Eye (tissue), 1 donor: ENCODE data around the gene MRGPRG.
"Not testable (repeated sequence)": the region's sequence is repeated elsewhere in the genome, so short reads cannot be mapped to it uniquely, and the experiment has no call there.

ENCODE experiments used
- DNase-seq: peaks from one replicate; pipeline ENCODE4 v3.0.0-alpha.2; 2015

Gene MRGPRG

DNA sequence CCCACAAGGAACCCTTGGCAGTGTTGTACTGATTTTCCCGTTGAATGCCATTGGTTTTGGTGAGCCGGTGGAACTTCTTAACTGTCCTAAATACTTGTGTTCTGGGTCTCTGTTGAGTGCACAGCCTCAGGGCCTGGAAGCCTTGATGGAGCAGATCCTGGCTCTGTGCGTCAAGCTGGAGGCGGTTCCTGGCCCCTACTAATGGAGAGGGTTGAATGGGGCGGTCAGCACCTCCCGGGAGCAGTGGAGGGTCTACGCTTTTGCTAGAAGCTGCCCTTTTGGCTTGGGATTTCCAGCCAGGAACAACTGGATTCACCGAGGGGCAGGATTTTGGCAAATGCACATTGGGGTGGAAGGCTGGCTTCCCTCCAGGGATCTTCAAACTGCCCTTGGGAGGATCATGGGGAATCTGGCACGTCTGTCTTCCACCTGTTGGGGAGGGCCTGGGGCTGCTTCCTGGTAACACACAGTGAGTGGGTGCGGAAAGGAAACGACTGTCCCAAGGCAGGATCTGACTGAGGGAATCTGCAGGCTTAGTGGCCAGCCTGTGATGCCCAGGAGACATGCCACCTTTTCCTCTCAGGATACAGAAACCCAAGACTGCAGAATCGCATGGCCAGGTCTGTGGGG, 46.6 kb downstream of the MRGPRG start:
- no peak for DNase-seq

DNA sequence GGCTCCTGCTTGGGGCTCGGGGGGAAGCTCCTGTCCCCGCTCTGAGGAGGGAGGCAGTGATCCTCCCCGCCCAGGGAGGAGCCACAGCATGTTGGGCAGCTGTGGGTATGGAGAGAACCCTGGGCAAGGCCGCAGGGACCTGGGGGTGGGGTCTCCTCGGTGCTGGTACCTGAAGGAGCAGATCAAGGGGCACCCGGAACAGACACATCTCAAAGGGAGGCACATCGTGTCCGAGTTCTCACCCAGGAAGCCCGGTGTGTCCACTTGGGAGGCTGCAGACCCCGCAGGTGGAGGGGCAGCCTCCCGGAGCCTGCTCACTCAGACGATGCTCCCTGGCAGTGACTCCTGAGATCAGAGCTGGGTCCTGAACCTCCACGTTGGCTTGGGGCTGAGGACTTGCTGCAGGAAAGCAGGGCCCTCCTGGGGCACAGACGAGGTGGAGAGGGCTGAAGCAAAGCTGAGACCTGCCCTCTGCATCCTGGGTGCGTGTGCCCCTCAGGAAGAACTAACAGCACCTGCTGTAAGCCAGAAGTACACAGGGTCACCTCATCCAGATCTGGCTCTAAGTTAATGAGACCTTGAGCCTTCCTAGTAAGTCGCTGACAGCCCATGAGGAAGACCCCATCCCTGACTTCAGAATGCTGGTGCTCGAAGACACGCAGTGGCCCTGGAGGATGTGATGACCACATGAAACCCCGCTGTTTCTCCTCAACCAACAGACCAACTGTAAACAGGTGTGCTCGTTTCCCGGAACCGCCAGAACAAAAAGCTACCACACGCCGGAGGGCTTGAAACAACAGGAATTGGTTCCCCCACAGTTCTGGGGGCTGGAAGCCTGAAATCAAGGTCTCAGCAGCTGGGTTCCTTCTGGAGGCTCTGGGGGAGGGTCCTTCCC, 47.6 kb downstream of the MRGPRG start:
- no peak for DNase-seq

DNA sequence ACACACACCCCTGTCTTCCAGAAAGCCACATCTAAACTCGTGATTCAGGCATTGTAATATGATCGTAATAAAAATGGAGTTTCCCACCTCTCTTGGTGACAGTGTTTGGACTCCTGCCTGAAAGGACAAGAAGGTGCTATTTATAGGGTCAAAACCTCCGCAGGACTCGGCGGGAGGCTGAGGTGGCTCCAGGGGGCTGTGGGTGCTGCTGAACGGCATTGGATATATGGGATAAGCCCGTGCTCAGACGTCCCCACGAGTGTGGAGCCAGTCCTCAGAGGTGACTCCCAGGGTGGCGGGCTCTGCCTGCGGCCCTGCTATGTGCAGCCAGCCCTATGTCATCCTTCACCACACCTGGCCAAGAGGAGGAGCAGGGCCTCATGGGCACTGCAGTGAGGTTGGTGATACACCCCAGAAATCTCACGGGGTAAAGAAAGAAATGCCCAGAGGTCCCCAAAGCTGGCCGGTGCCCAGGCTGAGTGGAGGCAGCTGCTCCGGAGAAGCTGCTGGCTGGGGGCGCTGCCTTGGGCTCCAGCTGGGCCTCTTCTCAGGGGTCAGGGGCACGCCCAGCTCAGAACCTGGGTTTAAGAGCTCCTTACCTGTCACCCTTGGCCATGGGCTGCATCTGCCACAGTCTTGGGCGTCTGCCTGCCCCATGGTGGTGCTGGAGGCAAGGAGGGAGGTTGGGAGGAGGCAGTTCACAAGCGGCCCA, 48.4 kb downstream of the MRGPRG start:
- DNase-seq, result no peak

DNA sequence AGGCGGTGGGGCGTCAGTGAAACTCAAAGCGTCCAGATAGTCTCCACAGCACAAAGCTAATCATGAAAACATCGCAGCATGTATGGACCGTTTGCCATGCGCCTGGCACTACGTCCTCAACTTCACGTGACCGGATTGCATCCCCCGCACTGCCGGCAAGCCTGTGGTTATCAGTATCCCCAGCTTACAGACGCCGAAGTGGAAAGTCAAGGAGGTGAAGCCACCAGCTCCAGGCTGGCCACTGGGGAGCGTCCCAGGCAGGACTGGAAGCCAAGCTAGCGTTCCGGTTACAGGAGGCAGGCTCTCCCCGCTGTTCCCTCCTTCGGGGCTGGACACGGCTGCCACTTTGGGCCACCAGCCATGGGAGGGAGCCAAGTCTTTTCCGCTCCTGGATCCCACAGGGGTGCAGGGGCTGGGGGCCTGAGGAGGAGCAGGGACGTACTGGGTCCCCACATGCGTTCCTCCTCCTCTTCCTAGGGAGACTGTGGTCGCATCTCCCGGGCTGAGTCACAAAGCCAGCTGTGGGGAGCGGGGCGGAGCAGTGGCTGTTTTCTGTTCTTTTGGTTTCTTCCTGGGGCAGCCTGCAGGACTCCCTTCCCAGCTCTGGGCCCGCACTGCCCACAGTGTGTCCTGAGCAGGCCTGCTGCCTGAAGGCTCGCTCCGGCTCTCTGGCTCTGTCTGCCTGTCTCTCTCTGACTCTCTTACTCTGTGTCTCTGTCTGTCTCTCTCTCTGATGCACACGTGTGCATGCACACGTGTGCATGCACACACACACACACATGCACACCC, 49.2 kb downstream of the MRGPRG start:
- DNase-seq, result peak; percentile 26

DNA sequence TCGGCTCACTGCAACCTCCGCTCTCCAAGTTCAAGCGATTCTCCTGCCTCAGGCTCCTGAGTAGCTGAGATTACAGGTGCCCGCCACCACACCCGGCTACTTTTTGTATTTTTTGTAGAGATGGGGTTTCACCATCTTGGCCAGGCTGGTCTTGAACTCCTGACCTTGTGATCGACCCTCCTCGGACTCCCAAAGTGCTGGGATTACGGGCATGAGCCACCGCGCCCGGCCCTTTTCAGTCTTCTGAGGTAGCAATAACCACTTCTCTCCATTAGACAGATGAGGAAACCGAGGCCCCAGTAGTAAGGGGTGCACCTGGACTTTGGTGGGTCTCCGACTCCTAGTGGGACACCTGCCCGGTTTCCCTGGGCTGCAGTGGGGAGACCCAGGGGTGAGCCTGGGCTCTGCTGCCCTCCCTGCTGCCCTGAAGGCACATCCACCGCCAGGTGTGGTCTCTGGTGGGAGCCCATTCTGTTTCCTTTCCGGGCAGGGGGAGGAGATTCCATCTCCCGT, 49.8 kb downstream of the MRGPRG start:
- DNase-seq, result not testable (repeated sequence)
